HepG2 (cell line): ENCODE data around the gene PLXND1. TPM values are rescaled to one million over a fixed set of nuclear protein-coding genes. Genes with fewer than 3 reads are reported as not detected.

ENCODE experiments used
- ATAC-seq: fragments of 200-7000 bp; cut with Tn5 transposase; 3 replicates; pipeline ENCODE4 v1.9.1; 2020; ENCODE audit warnings: mild to moderate bottlenecking, moderate library complexity
- BruUV-seq: library from RNA; stranded (reverse); fragments of 400-500 nt; replicated peaks from 2 replicates; lab custom pipeline; 2021; lab: Mats Ljungman, UMichigan
- CTCF ChIA-PET: fragments of 300-600 bp; formaldehyde crosslinking; extraction: SDS; loops from one replicate; lab custom pipeline; 2021; ENCODE audit warnings: low total read pairs, inconsistent platforms, low intra/inter-chr PET ratio; lab: Yijun Ruan, JAX
- POLR2A ChIA-PET: fragments of 350-600 bp; sonication (Branson Sonifier 250); formaldehyde crosslinking; loops from one replicate; lab custom pipeline; 2020; ENCODE audit warnings: antibody characterized with exemption, inconsistent platforms; lab: Yijun Ruan, JAX
- DNase-seq: peaks from one replicate; pipeline ENCODE4 v3.0.0-alpha.2; 2015; ENCODE audit warnings: low spot score
- FAIRE-seq: peaks from 3 replicates; lab custom pipeline; 2011; peaks lifted over from hg19 to GRCh38; lab: Jason Lieb, UNC
- H2AFZ ChIP-seq: one replicate; pipeline ENCODE4 v1.6.1; 2011; ENCODE audit warnings: low read length, inconsistent platforms
- H3K27ac ChIP-seq: fragments of 300-600 bp; 3 replicates; pipeline ENCODE4 v1.8.0; 2011; ENCODE audit warnings: mixed run types, mild to moderate bottlenecking, mixed read lengths, low read length, inconsistent platforms; ENCODE audit not compliant: insufficient read depth; ENCODE audit errors: extremely low read length
- H3K27me3 ChIP-seq, 2 experiments: fragments of 200-600 bp in 1 of 2; 2 replicates in 1 of 2; 3 replicates in 1 of 2; pipeline versions ENCODE4 v1.6.0 to v1.8.0; 2011; ENCODE audit warnings: low read length in 2 of 2, mild to moderate bottlenecking in 2 of 2, moderate library complexity in 2 of 2, inconsistent platforms in 1 of 2; ENCODE audit not compliant: insufficient read depth in 2 of 2, control insufficient read depth in 1 of 2
- H3K36me3 ChIP-seq, 2 experiments: fragments of 200-600 bp in 1 of 2; replicated peaks in 1 of 2; 2 replicates in 1 of 2; 3 replicates in 1 of 2; pipeline versions ENCODE4 v1.5.1 to v1.8.0; 2011; ENCODE audit warnings: low read length in 2 of 2, inconsistent platforms in 1 of 2; ENCODE audit not compliant: insufficient read depth in 2 of 2, control insufficient read depth in 1 of 2
- H3K4me1 ChIP-seq: 2 replicates; pipeline ENCODE4 v1.5.1; 2012; ENCODE audit warnings: low read length, inconsistent platforms; ENCODE audit not compliant: insufficient read depth
- H3K4me2 ChIP-seq: 2 replicates; pipeline ENCODE4 v1.6.0; 2011; ENCODE audit warnings: low read depth, low read length, inconsistent platforms
- H3K4me3 ChIP-seq, 3 experiments: fragments of 200-600 bp in 1 of 3; sonication (generic), shearing (Covaris generic) in 1 of 3; replicated peaks in 1 of 3; 2 replicates each; pipeline ENCODE4 v1.5.1; 2011 to 2016; ENCODE audit warnings: low read length in 3 of 3, inconsistent platforms in 2 of 3, low read depth in 2 of 3, mild to moderate bottlenecking in 2 of 3, control low read depth in 1 of 3, mixed read lengths in 1 of 3; ENCODE audit not compliant: insufficient read depth in 1 of 3
- H3K79me2 ChIP-seq: one replicate; pipeline ENCODE4 v1.6.1; 2011; ENCODE audit warnings: low read length, inconsistent platforms; ENCODE audit not compliant: insufficient read depth
- H3K9ac ChIP-seq: 2 replicates; pipeline ENCODE4 v1.6.0; 2011; ENCODE audit warnings: mild to moderate bottlenecking, low read depth, low read length, inconsistent platforms; ENCODE audit not compliant: insufficient read depth
- H3K9me3 ChIP-seq: 2 replicates; pipeline ENCODE4 v1.5.1; 2012; ENCODE audit warnings: mild to moderate bottlenecking, low read length
- H4K20me1 ChIP-seq: 2 replicates; pipeline ENCODE4 v1.6.0; 2011; ENCODE audit warnings: inconsistent platforms, mild to moderate bottlenecking, low read length, moderate library complexity; ENCODE audit not compliant: insufficient read depth
- ATF6 ChIP-seq: sonication (generic); formaldehyde crosslinking; conservative IDR thresholded peaks from 2 replicates; pipeline ENCODE4 v1.4.0; 2020; ENCODE audit warnings: missing genetic modification reagents
- CHD4 ChIP-seq: fragments of 200-600 bp; sonication (generic); IDR thresholded peaks from 2 replicates; pipeline ENCODE4 v1.7.0; 2017; ENCODE audit warnings: mild to moderate bottlenecking, low read length, borderline replicate concordance
- HMG20A ChIP-seq: IDR thresholded peaks from 2 replicates; pipeline ENCODE4 v1.6.1; 2016; ENCODE audit warnings: borderline replicate concordance
- KDM3A ChIP-seq: IDR thresholded peaks from 2 replicates; pipeline ENCODE4 v1.6.1; 2018; ENCODE audit warnings: low read depth, missing compliant biosample characterization
- KDM5A ChIP-seq: fragments of 200-600 bp; sonication (generic); IDR thresholded peaks from 2 replicates; pipeline ENCODE4 v1.7.0; 2018; ENCODE audit warnings: antibody characterized with exemption, mild to moderate bottlenecking, low read length, borderline replicate concordance
- MXD1 ChIP-seq: sonication (generic); formaldehyde crosslinking; IDR thresholded peaks from 2 replicates; pipeline ENCODE4 v1.4.0; 2020; ENCODE audit warnings: mild to moderate bottlenecking, missing genetic modification reagents
- ONECUT2 ChIP-seq: sonication (generic); formaldehyde crosslinking; IDR thresholded peaks from 2 replicates; pipeline ENCODE4 v1.4.0; 2020; ENCODE audit warnings: missing genetic modification reagents
- SAP130 ChIP-seq: IDR thresholded peaks from 2 replicates; pipeline ENCODE4 v1.6.1; 2016; ENCODE audit warnings: low read depth
- U2AF1 ChIP-seq: fragments of 200-400 bp; formaldehyde crosslinking; optimal IDR thresholded peaks from 2 replicates; pipeline ENCODE3; 2017; ENCODE audit warnings: mild to moderate bottlenecking, low read depth, low read length
- ZNF451 ChIP-seq: sonication (generic); formaldehyde crosslinking; IDR thresholded peaks from 2 replicates; pipeline ENCODE4 v1.5.0; 2020; ENCODE audit warnings: mild to moderate bottlenecking, missing genetic modification reagents
- ZNF496 ChIP-seq: sonication (generic); formaldehyde crosslinking; IDR thresholded peaks from 2 replicates; pipeline ENCODE4 v1.8.1; 2023; ENCODE audit warnings: mild to moderate bottlenecking, moderate library complexity, missing genetic modification reagents; ENCODE audit not compliant: insufficient replicate concordance
- ZNF512B ChIP-seq: sonication (generic); formaldehyde crosslinking; IDR thresholded peaks from 2 replicates; pipeline ENCODE4 v1.5.1; 2020; ENCODE audit warnings: missing genetic modification reagents, mild to moderate bottlenecking, borderline replicate concordance
- ZNF557 ChIP-seq: sonication (generic); formaldehyde crosslinking; IDR thresholded peaks from 2 replicates; pipeline ENCODE4 v1.4.0; 2020; ENCODE audit warnings: missing genetic modification reagents
- WGBS: methylation state at CpG from one replicate; pipeline ENCODE4 v1.1.6; 2017; ENCODE audit warnings: low lambda C conversion rate; 5-methylcytosine and 5-hydroxymethylcytosine counted together
- in situ Hi-C: cut with HindIII; loops from 2 replicates; pipeline ENCODE4 v1.10.0; 2017; ENCODE audit warnings: low pct_unique_long_range_greater_than_20kb; ENCODE audit not compliant: extremely low pct_ligation_motif_present
- intact Hi-C: fragments of 100-400 bp; cut with micrococcal nuclease; formaldehyde crosslinking; loops from one replicate; pipeline ENCODE4 v1.10.0; 2022; ENCODE audit not compliant: unreplicated experiment
- polyA plus RNA-seq, 8 experiments: library from polyadenylated mRNA; depleted of rRNA in 3 of 8; stranded (reverse) in 7 of 8; unstranded in 1 of 8; fragments of >200 nt; fragmentation: Illumina TruSeq in 4 of 8; extraction: Trizol in 4 of 8; gene quantifications; 2 replicates each; pipeline versions ENCODE4 v1.2.1 to v1.2.3, GENCODE V29; 2011 to 2016; ENCODE audit warnings: low read depth in 4 of 8, missing spikeins in 1 of 8, mixed read lengths in 1 of 8; ENCODE audit not compliant: insufficient read depth in 1 of 8
- total RNA-seq, 5 experiments: library from RNA; depleted of rRNA; stranded (reverse); fragments of >200 nt; fragmentation: Illumina TruSeq; extraction: Trizol; gene quantifications; 2 replicates each; pipeline ENCODE4 v1.2.3, GENCODE V29; 2016; ENCODE audit warnings: low read depth in 1 of 5
- TF ChIP-seq, protein P1 (sequence below): sonication (generic); formaldehyde crosslinking; conservative IDR thresholded peaks from 2 replicates; pipeline ENCODE4 v1.8.0; 2022; ENCODE audit warnings: mild to moderate bottlenecking, moderate library complexity, missing genetic modification reagents

PLXND1 gene
- total and polyA plus RNA-seq, 2 of the 13 experiments (the other 11 are each of a cell fraction or from before 2014, with no cell fraction given): 15.9 to 42.0 TPM

DNA sequence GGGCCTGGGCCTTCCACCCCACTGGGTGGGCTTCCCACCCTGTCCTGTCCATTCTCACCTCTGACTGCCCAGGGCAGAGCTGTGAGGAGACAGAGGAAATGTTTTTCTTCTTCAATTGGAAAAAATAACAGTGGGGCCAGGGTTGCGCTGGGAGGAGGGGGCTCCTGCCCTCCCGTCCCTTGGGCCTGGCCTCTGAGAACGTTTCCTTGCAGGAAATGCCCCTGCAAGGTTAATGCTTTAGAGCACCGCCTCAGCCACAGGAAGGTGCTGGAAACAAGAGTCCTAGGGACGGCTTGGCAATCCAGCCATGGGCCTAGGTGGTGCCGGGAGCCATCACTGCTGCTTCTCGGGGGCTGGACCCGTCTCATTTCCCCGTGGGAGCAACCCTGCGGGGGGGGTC is 3.8 kb upstream of the PLXND1 start (continued):
- no peak for TF ChIP-seq KDM3A
- TF ChIP-seq, protein P1, sequence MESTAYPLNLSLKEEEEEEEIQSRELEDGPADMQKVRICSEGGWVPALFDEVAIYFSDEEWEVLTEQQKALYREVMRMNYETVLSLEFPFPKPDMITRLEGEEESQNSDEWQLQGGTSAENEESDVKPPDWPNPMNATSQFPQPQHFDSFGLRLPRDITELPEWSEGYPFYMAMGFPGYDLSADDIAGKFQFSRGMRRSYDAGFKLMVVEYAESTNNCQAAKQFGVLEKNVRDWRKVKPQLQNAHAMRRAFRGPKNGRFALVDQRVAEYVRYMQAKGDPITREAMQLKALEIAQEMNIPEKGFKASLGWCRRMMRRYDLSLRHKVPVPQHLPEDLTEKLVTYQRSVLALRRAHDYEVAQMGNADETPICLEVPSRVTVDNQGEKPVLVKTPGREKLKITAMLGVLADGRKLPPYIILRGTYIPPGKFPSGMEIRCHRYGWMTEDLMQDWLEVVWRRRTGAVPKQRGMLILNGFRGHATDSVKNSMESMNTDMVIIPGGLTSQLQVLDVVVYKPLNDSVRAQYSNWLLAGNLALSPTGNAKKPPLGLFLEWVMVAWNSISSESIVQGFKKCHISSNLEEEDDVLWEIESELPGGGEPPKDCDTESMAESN (CRISPR knock-in tag): no peak

DNA sequence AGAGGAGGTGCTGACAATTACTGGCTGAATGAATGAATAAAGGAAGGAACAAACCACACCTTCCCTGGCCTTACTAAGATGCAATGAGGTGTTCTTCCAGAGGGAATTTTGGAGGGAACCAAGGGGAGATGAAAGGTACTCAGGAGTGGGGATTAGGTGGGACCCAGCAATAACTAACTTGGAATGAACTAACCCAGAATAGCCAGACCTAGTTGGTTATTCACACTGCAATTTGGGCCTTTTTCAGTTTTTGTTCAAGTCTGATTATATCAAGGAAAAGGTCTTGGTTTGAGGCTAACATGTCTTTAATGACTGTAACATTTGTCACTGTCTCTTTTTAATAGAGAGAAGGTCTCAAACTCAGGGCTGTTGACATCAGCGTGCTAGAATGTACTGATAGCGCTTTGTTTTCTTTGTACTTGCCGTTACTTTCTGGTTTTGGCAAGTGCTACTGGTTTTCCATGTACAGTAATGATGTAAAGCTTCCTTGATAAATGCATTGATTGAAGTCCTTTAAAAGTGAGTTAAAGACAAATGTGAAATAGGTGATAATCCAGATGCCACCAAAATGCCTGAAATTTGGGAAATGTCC is 3.2 kb upstream of the PLXND1 start:
- ChIA-PET POLR2A (interaction anchor here (2.3 kb wide), 1 partner anchor 16 kb away, joined by 12 read pairs; no protein-coding TSS in a partner anchor), CTCF (no interaction called here)
- Histone ChIP-seq H4K20me1 (peaks cover 3% of the 10 kb centered on the region), H3K4me1 (peaks cover 72% of the 10 kb centered on the region), H3K4me2 (peak overlapping the region; percentile 43), H3K27me3 (no peaks in the 10 kb centered on the region; a peak in 1 of 5 replicates), H3K36me3 (no peaks in the 10 kb centered on the region), H3K27ac (no peak overlapping the region), H3K79me2 (peaks cover 11% of the 10 kb centered on the region), H3K9ac (no peak overlapping the region), H3K4me3 (peak overlapping the region in 1 of 3 experiments; percentile 26; a peak in 1 of 6 replicates), H3K9me3 (no peaks in the 10 kb centered on the region), H2AFZ (no peak overlapping the region)
- in situ Hi-C loops: no loop called here
- WGBS: 7% methylated on average over 3 of the region's 3 CpGs
- BruUV-seq: no TSS peak
- DNase-seq (no peak), FAIRE-seq (no peak), ATAC-seq (no peak)
- intact Hi-C loops: no loop called here
- TF ChIP-seq U2AF1 (no peak), ATF6 (CRISPR knock-in tag) (no peak), CHD4 (peak; percentile 89; the same call in 1 of the 2 replicates), ZNF512B (CRISPR knock-in tag) (no peak), ZNF557 (CRISPR knock-in tag) (no peak), SAP130 (CRISPR knock-in tag) (peak; percentile 45; the same call in 1 of the 2 replicates), KDM5A (no peak), ZNF451 (no peak), HMG20A (CRISPR knock-in tag) (no peak), ONECUT2 (CRISPR knock-in tag) (no peak), ZNF496 (CRISPR knock-in tag) (no peak), MXD1 (no peak)
